ENCODE measurements around the gene EIF2AK3.

- TF ChIP-seq CTCF (IDR thresholded peaks at IDR 0.05; ENCODE audit: poor library complexity, severe bottlenecking) (no peak), EZH2 (IDR thresholded peaks at IDR 0.05; ENCODE audit: borderline replicate concordance, insufficient read depth, low read length, poor library complexity, severe bottlenecking) (no peak), EP300 (conservative IDR thresholded peaks at IDR 0.05; ENCODE audit: poor library complexity, severe bottlenecking) (no peak), TAF1 (IDR thresholded peaks at IDR 0.05; ENCODE audit: low read depth) (no peak), RAD21 (conservative IDR thresholded peaks at IDR 0.05) (no peak), SMC3 (conservative IDR thresholded peaks at IDR 0.05; ENCODE audit: poor library complexity) (no peak)
These were observed 10.9 kb upstream of the EIF2AK3 start for GRCh38 chr2:88638123-88638650.

Data from neural cell (in vitro differentiated cells).